K562 (cell line): ENCODE results near the gene PHACTR3. TPM values are rescaled to one million over a fixed set of nuclear protein-coding genes. Genes with fewer than 3 reads are reported as not detected.

ENCODE experiments used
- ATAC-seq: fragments of 200-7000 bp; cut with Tn5 transposase; 3 replicates; pipeline ENCODE4 v1.9.1; 2020; ENCODE audit warnings: moderate library complexity
- BruUV-seq: library from RNA; stranded (reverse); fragments of 400-500 nt; replicated peaks from 2 replicates; lab custom pipeline; 2021; lab: Mats Ljungman, UMichigan
- CTCF ChIA-PET: fragments of 300-600 bp; formaldehyde crosslinking; extraction: SDS; loops from one replicate; lab custom pipeline; 2021; ENCODE audit warnings: low intra/inter-chr PET ratio; lab: Yijun Ruan, JAX
- POLR2A ChIA-PET: fragments of 300-600, 350-650 bp; sonication (Branson Sonifier 250); formaldehyde crosslinking; extraction: SDS; loops from one replicate; lab custom pipeline; 2021; ENCODE audit warnings: antibody characterized with exemption, inconsistent platforms; lab: Yijun Ruan, JAX
- DNase-seq, 4 experiments: peaks; one replicate each; pipeline versions ENCODE4 v3.0.0 to v3.0.0-alpha.2; 2011 to 2018; ENCODE audit warnings: low spot score in 3 of 4, mixed read lengths in 3 of 4; ENCODE audit errors: extremely low read depth in 1 of 4
- FAIRE-seq: peaks from 2 replicates; lab custom pipeline; 2011; peaks lifted over from hg19 to GRCh38; lab: Jason Lieb, UNC
- H2AFZ ChIP-seq: 2 replicates; pipeline ENCODE4 v1.6.0; 2011; ENCODE audit warnings: low read depth, low read length, control low read depth, inconsistent platforms
- H3K27ac ChIP-seq: fragments of 200-600 bp; 3 replicates; pipeline ENCODE4 v1.8.0; 2011; ENCODE audit warnings: low read depth, mild to moderate bottlenecking, control low read depth, inconsistent platforms, low read length, moderate library complexity, mixed read lengths; ENCODE audit errors: extremely low read depth
- H3K27me3 ChIP-seq, 2 experiments: fragments of 300-600 bp in 1 of 2; 2 replicates in 1 of 2; 3 replicates in 1 of 2; pipeline versions ENCODE4 v1.6.0 to v1.8.0; 2011; ENCODE audit warnings: inconsistent platforms in 2 of 2, low read length in 2 of 2, mild to moderate bottlenecking in 1 of 2, mixed read lengths in 1 of 2, moderate library complexity in 1 of 2; ENCODE audit not compliant: control insufficient read depth in 2 of 2, insufficient read depth in 2 of 2
- H3K36me3 ChIP-seq: fragments of 300-600 bp; 3 replicates; pipeline ENCODE4 v1.8.0; 2011; ENCODE audit warnings: mild to moderate bottlenecking, low read length, inconsistent platforms; ENCODE audit not compliant: control insufficient read depth, insufficient read depth
- H3K4me1 ChIP-seq, 2 experiments: fragments of 200-600 bp in 1 of 2; replicated peaks in 1 of 2; 2 replicates in 1 of 2; 3 replicates in 1 of 2; pipeline versions ENCODE4 v1.5.1 to v1.8.0; 2011; ENCODE audit warnings: inconsistent platforms in 2 of 2, low read length in 2 of 2, mild to moderate bottlenecking in 1 of 2, mixed read lengths in 1 of 2, moderate library complexity in 1 of 2; ENCODE audit not compliant: control insufficient read depth in 2 of 2, insufficient read depth in 2 of 2
- H3K4me2 ChIP-seq: 2 replicates; pipeline ENCODE4 v1.6.1; 2011; ENCODE audit warnings: low read length, control low read depth, inconsistent platforms, mixed read lengths; ENCODE audit not compliant: insufficient read depth
- H3K4me3 ChIP-seq: fragments of 200-600 bp; sonication (generic), shearing (Covaris generic); 2 replicates; pipeline ENCODE4 v1.5.1; 2016; ENCODE audit warnings: control low read depth, inconsistent platforms
- H3K79me2 ChIP-seq: fragments of 200-600 bp; 3 replicates; pipeline ENCODE4 v1.8.0; 2011; ENCODE audit warnings: low read length, inconsistent platforms; ENCODE audit not compliant: control insufficient read depth, insufficient read depth
- H3K9ac ChIP-seq, 2 experiments: 2 replicates each; pipeline versions ENCODE4 v1.6.0 to v1.6.1; 2011; ENCODE audit warnings: low read depth in 2 of 2, low read length in 2 of 2, control low read depth in 1 of 2, inconsistent platforms in 1 of 2, mild to moderate bottlenecking in 1 of 2, mixed read lengths in 1 of 2; ENCODE audit not compliant: insufficient read depth in 1 of 2
- H3K9me1 ChIP-seq: one replicate; pipeline ENCODE4 v1.6.0; 2011; ENCODE audit warnings: inconsistent platforms, mild to moderate bottlenecking, low read length, moderate library complexity; ENCODE audit not compliant: control insufficient read depth, insufficient read depth
- H3K9me3 ChIP-seq: replicated peaks from 2 replicates; pipeline ENCODE4 v1.5.1; 2011; ENCODE audit warnings: low read depth, low read length, inconsistent platforms; ENCODE audit not compliant: control insufficient read depth, insufficient read depth
- H4K20me1 ChIP-seq: replicated peaks from 2 replicates; pipeline ENCODE4 v1.6.1; 2011; ENCODE audit warnings: low read length, inconsistent platforms, mixed read lengths; ENCODE audit not compliant: control insufficient read depth, insufficient read depth
- CCNT2 ChIP-seq: IDR thresholded peaks from 2 replicates; pipeline ENCODE4 v1.6.1; 2011; ENCODE audit warnings: borderline replicate concordance, low read depth, mild to moderate bottlenecking, moderate library complexity, mixed read lengths, low read length; ENCODE audit not compliant: insufficient read length; ENCODE audit errors: extremely low read depth
- COPS2 ChIP-seq: fragments of 450-650 bp; conservative IDR thresholded peaks from 2 replicates; pipeline ENCODE4 v1.6.1; 2016; ENCODE audit warnings: mild to moderate bottlenecking, moderate library complexity
- IFI16 ChIP-seq: fragments of 250-450 bp; sonication (Bioruptor Pico); IDR thresholded peaks from 2 replicates; pipeline ENCODE4 v2.1.2; 2022; ENCODE audit warnings: mild to moderate bottlenecking, inconsistent platforms
- IRF2 ChIP-seq: sonication (generic); formaldehyde crosslinking; IDR thresholded peaks from 2 replicates; pipeline ENCODE4 v1.8.1; 2022; ENCODE audit warnings: mild to moderate bottlenecking, missing genetic modification reagents
- L3MBTL2 ChIP-seq: fragments of 450-650 bp; IDR thresholded peaks from 2 replicates; pipeline ENCODE4 v1.6.1; 2016; ENCODE audit warnings: mild to moderate bottlenecking, moderate library complexity
- MCM5 ChIP-seq: fragments of 450-650 bp; IDR thresholded peaks from 2 replicates; pipeline ENCODE4 v1.6.1; 2016; ENCODE audit warnings: low read depth
- MTA2 ChIP-seq: fragments of 450-650 bp; IDR thresholded peaks from 2 replicates; pipeline ENCODE4 v1.6.1; 2016; ENCODE audit warnings: low read depth
- NBN ChIP-seq: fragments of 450-650 bp; IDR thresholded peaks from 2 replicates; pipeline ENCODE4 v1.6.1; 2016; ENCODE audit warnings: low read depth, mild to moderate bottlenecking
- RCOR1 ChIP-seq, 2 experiments: IDR thresholded peaks; 2 replicates each; pipeline ENCODE4 v1.6.1; 2012; ENCODE audit warnings: low read depth in 2 of 2, low read length in 2 of 2, borderline replicate concordance in 1 of 2, improper control_type of control experiment in 1 of 2
- ZNF766 ChIP-seq: fragments of 200-800 bp; sonication (Bioruptor generic); conservative IDR thresholded peaks from 2 replicates; pipeline ENCODE4 v1.6.1; 2016; ENCODE audit warnings: missing genetic modification characterization, missing compliant biosample characterization
- WGBS: fragments of 100-300 bp; shearing (Covaris generic); methylation state at CpG from one replicate; pipeline ENCODE4 v1.1.6; 2016; ENCODE audit warnings: low coverage, mixed read lengths; ENCODE audit not compliant: insufficient coverage; ENCODE audit errors: missing lambda C conversion rate; 5-methylcytosine and 5-hydroxymethylcytosine counted together
- in situ Hi-C: fragments of 300-500 bp; cut with MboI; formaldehyde crosslinking; loops from 4 replicates; pipeline ENCODE4 v1.15.0; 2018; ENCODE audit warnings: inconsistent platforms, mixed read lengths
- intact Hi-C: fragments of 100-400 bp; cut with micrococcal nuclease; formaldehyde crosslinking; loops from 2 replicates; pipeline ENCODE4 v1.14.2; 2022
- polyA plus RNA-seq, 8 experiments: library from polyadenylated mRNA; depleted of rRNA in 4 of 8; stranded (reverse) in 5 of 8; unstranded in 3 of 8; fragments of >200 nt; fragmentation: Nextera tagmentation in 2 of 8; fragmentation: Illumina TruSeq in 1 of 8; extraction: Ambion mirVana in 2 of 8; extraction: Trizol in 1 of 8; gene quantifications; 2 replicates each; pipeline versions ENCODE4 v1.2.1 to v1.2.3, GENCODE V29; 2011 to 2014; ENCODE audit warnings: inconsistent platforms in 1 of 8, missing spikeins in 1 of 8
- total RNA-seq, 7 experiments: library from RNA; depleted of rRNA in 6 of 7; stranded (reverse); fragments of >200 nt in 6 of 7; fragmentation: Illumina TruSeq in 2 of 7; extraction: Trizol in 2 of 7; gene quantifications; 2 replicates each; pipeline versions ENCODE4 v1.2.1 to v1.2.3, GENCODE V29; 2011 to 2021; ENCODE audit warnings: low replicate concordance in 1 of 7
- TF ChIP-seq, protein P1 (sequence below): IDR thresholded peaks from 2 replicates; pipeline ENCODE4 v1.6.1; 2011; ENCODE audit not compliant: insufficient read length; ENCODE audit errors: extremely low read depth

Gene PHACTR3
- total and polyA plus RNA-seq, 9 of the 15 experiments (the other 6 are each of a cell fraction or from before 2014, with no cell fraction given), result not detected

DNA sequence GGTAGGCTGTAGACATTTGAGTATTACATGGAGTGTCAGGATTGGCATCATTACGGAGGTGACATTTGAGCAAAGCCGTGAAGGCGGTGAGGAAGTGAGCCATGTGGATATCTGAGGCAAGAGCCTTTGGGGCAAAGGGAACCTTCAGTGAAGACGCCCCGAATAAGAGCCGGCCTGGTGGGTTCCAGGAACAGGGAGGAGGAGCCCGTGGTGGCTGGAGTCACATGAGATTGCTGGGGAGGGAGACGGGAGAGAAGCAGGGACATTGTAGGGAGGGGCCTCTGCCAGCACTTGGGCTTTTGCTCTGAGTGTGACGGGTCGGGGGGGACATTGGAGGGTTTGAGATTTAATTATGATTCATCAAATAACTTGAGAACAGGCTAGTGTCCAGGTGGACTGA, 78.3 kb downstream of the PHACTR3 start:
- H3K27me3 ChIP-seq, result peaks cover 6 to 10% of the 10 kb centered on the region in 2 experiments; a peak in 2 of 5 replicates
- ATAC-seq, result no peak
- no peak overlapping the region for H3K9ac ChIP-seq
- H3K4me2 ChIP-seq, result no peak overlapping the region
- ChIA-PET POLR2A (no interaction called here), CTCF (no interaction called here)
- DNase-seq, result no peak
- no TSS peak for BruUV-seq
- FAIRE-seq, result no peak
- in situ Hi-C loops, result no loop called here
- no peak overlapping the region for H2AFZ ChIP-seq
- H3K79me2 ChIP-seq, result no peaks in the 10 kb centered on the region
- peaks cover 4% of the 10 kb centered on the region for H3K9me1 ChIP-seq
- 1% methylated on average over 10 of the region's 10 CpGs for WGBS
- no peaks in the 10 kb centered on the region for H4K20me1 ChIP-seq
- no peaks in the 10 kb centered on the region for H3K4me1 ChIP-seq
- TF ChIP-seq COPS2 (no peak), ZNF766 (CRISPR knock-in tag) (no peak), MTA2 (no peak), NBN (no peak)
- intact Hi-C loops, result no loop called here
- H3K9me3 ChIP-seq, result no peaks in the 10 kb centered on the region
- no peaks in the 10 kb centered on the region for H3K36me3 ChIP-seq
- H3K27ac ChIP-seq, result no peak overlapping the region
- no peak overlapping the region for H3K4me3 ChIP-seq

- intact Hi-C loops (no loop called here), in situ Hi-C loops (no loop called here)
- H3K9me1 ChIP-seq, result peaks cover 4% of the 10 kb centered on the region
- 2% methylated on average over 7 of the region's 7 CpGs for WGBS
- peaks cover 3 to 10% of the 10 kb centered on the region in 2 experiments; a peak in 2 of 5 replicates for H3K27me3 ChIP-seq
- ChIA-PET POLR2A (no interaction called here), CTCF (no interaction called here)
- no peaks in the 10 kb centered on the region for H3K9me3 ChIP-seq
- H3K36me3 ChIP-seq, result no peaks in the 10 kb centered on the region
- BruUV-seq, result no TSS peak
- no peak overlapping the region for H3K27ac ChIP-seq
- H4K20me1 ChIP-seq, result no peaks in the 10 kb centered on the region
- no peak overlapping the region for H3K4me2 ChIP-seq
- no peaks in the 10 kb centered on the region for H3K79me2 ChIP-seq
- no peaks in the 10 kb centered on the region for H3K4me1 ChIP-seq
- H2AFZ ChIP-seq, result no peak overlapping the region
- FAIRE-seq (no peak), ATAC-seq (no peak), DNase-seq (no peak)
- H3K9ac ChIP-seq, result no peak overlapping the region
- no peak overlapping the region for H3K4me3 ChIP-seq
- TF ChIP-seq CCNT2, result no peak
- TF ChIP-seq, protein P1, sequence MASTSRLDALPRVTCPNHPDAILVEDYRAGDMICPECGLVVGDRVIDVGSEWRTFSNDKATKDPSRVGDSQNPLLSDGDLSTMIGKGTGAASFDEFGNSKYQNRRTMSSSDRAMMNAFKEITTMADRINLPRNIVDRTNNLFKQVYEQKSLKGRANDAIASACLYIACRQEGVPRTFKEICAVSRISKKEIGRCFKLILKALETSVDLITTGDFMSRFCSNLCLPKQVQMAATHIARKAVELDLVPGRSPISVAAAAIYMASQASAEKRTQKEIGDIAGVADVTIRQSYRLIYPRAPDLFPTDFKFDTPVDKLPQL, result no peak
- no peak for TF ChIP-seq IFI16
- no peak for TF ChIP-seq MCM5
- no peak for TF ChIP-seq IRF2 (CRISPR knock-in tag)
- TF ChIP-seq RCOR1 (IDR thresholded peaks at IDR 0.05; ENCODE audit: borderline replicate concordance in 1 of 2, low read depth in 2 of 2, low read length in 2 of 2), result no peak
- TF ChIP-seq L3MBTL2, result no peak
Observed at GRCh38 chr20:59683181-59683580, 78.8 kb downstream of the PHACTR3 start.
